Natural killer cell treated with Interleukin-12 subunit alpha and Interleukin-12 subunit beta and Interleukin-15 and Interleukin-18, amount 100 ng/mL, for 72 hours (primary cell): Measurements from ENCODE around the gene BPIFB4. TPM values are rescaled to one million over a fixed set of nuclear protein-coding genes. Genes with fewer than 3 reads are reported as not detected.
"Not testable (repeated sequence)": the region's sequence is repeated elsewhere in the genome, so short reads cannot be mapped to it uniquely, and the experiment has no call there.

Experiments used
- ATAC-seq, 2 donors: fragments of 150-1000 bp; cut with Tn5 transposase in 1 of 2; sonication (Bioruptor Pico), chemical (Tn5 transposase) in 1 of 2; 2 replicates each; pipeline ENCODE4 v1.10.0; 2021
- DNase-seq: peaks from one replicate; pipeline ENCODE4 v3.0.0; 2022; ENCODE audit warnings: low spot score
- H3K27ac Mint-ChIP-seq, 2 donors: 1 replicate in 1 of 2; 2 replicates in 1 of 2; pipeline ENCODE4 v1.8.0; 2022; ENCODE audit warnings: mixed read lengths in 2 of 2, mild to moderate bottlenecking in 1 of 2, moderate library complexity in 1 of 2
- H3K27me3 Mint-ChIP-seq, 2 donors: 1 replicate in 1 of 2; 2 replicates in 1 of 2; pipeline ENCODE4 v1.8.0; 2022; ENCODE audit warnings: mixed read lengths in 2 of 2
- H3K36me3 Mint-ChIP-seq: one replicate; pipeline ENCODE4 v1.8.0; 2022; ENCODE audit warnings: mixed read lengths
- H3K4me1 Mint-ChIP-seq, 2 donors: 1 replicate in 1 of 2; 2 replicates in 1 of 2; pipeline ENCODE4 v1.8.0; 2022; ENCODE audit warnings: low read depth in 2 of 2, mixed read lengths in 2 of 2, mild to moderate bottlenecking in 1 of 2
- H3K4me3 Mint-ChIP-seq: one replicate; pipeline ENCODE4 v1.8.0; 2022; ENCODE audit warnings: mixed read lengths
- H3K9me3 Mint-ChIP-seq: 2 replicates; pipeline ENCODE4 v1.8.0; 2022; ENCODE audit warnings: mixed read lengths
- total RNA-seq, 2 donors: library from RNA; stranded (reverse); gene quantifications; one replicate each; pipeline ENCODE4 v1.2.3, GENCODE V29; 2022

The BPIFB4 gene
- total RNA-seq, 2 donors from 2014 or later, result not detected

GRCh38 chr20:33106058-33106620, 26.7 kb downstream of the BPIFB4 start:
- not testable (repeated sequence) for ATAC-seq, H3K36me3 Mint-ChIP-seq, H3K4me1 Mint-ChIP-seq, DNase-seq, H3K4me3 Mint-ChIP-seq, H3K27ac Mint-ChIP-seq, H3K9me3 Mint-ChIP-seq, H3K27me3 Mint-ChIP-seq

- no peak overlapping the region for H3K4me3 Mint-ChIP-seq
- no peaks in the 10 kb centered on the region for H3K36me3 Mint-ChIP-seq
- no peaks in the 10 kb centered on the region for H3K4me1 Mint-ChIP-seq
- DNase-seq, result no peak
- no peak overlapping the region for H3K27ac Mint-ChIP-seq
- ATAC-seq, result no peak
- no peaks in the 10 kb centered on the region for H3K9me3 Mint-ChIP-seq
- H3K27me3 Mint-ChIP-seq, result no peaks in the 10 kb centered on the region
These were observed 29.2 kb downstream of the BPIFB4 start for GRCh38 chr20:33108661-33109060.

- Mint-ChIP-seq H3K36me3 (no peaks in the 10 kb centered on the region), H3K27me3 (peaks cover 0 to 4% of the 10 kb centered on the region in 2 donors), H3K27ac (no peak overlapping the region), H3K9me3 (no peaks in the 10 kb centered on the region), H3K4me3 (no peak overlapping the region), H3K4me1 (no peaks in the 10 kb centered on the region)
- ATAC-seq, result no peak
- DNase-seq, result no peak
These were observed 30.8 kb downstream of the BPIFB4 start for GRCh38 chr20:33110147-33110825.

GRCh38 chr20:33111306-33111705, 31.9 kb downstream of the BPIFB4 start:
- H3K36me3 Mint-ChIP-seq, result no peaks in the 10 kb centered on the region
- no peaks in the 10 kb centered on the region for H3K9me3 Mint-ChIP-seq
- no peak overlapping the region for H3K27ac Mint-ChIP-seq
- peaks cover 0 to 4% of the 10 kb centered on the region in 2 donors for H3K27me3 Mint-ChIP-seq
- H3K4me3 Mint-ChIP-seq, result no peak overlapping the region
- DNase-seq, result no peak
- ATAC-seq, result peak in 1 of 2 donors; percentile 20
- no peaks in the 10 kb centered on the region for H3K4me1 Mint-ChIP-seq

- ATAC-seq (no peak), DNase-seq (no peak)
- no peak overlapping the region for H3K27ac Mint-ChIP-seq
These were observed 33.3 kb downstream of the BPIFB4 start for GRCh38 chr20:33112547-33113386.

GRCh38 chr20:33113387-33113908, 34.0 kb downstream of the BPIFB4 start:
- Mint-ChIP-seq H3K4me3 (no peak overlapping the region), H3K27me3 (peaks cover 0 to 6% of the 10 kb centered on the region in 2 donors), H3K4me1 (no peaks in the 10 kb centered on the region), H3K9me3 (no peaks in the 10 kb centered on the region), H3K36me3 (no peaks in the 10 kb centered on the region), H3K27ac (no peak overlapping the region)
- ATAC-seq, result no peak
- DNase-seq, result no peak

More at GRCh38 chr20:33112547-33113386, 33.3 kb downstream of the BPIFB4 start:
- peaks cover 0 to 4% of the 10 kb centered on the region in 2 donors for H3K27me3 Mint-ChIP-seq
- H3K4me1 Mint-ChIP-seq, result no peaks in the 10 kb centered on the region
- no peaks in the 10 kb centered on the region for H3K36me3 Mint-ChIP-seq
- H3K9me3 Mint-ChIP-seq, result no peaks in the 10 kb centered on the region
- no peak overlapping the region for H3K4me3 Mint-ChIP-seq

- H3K4me1 Mint-ChIP-seq, ATAC-seq, H3K9me3 Mint-ChIP-seq, DNase-seq, H3K27me3 Mint-ChIP-seq, H3K36me3 Mint-ChIP-seq, H3K27ac Mint-ChIP-seq, H3K4me3 Mint-ChIP-seq: not testable (repeated sequence)
These were observed 36.1 kb downstream of the BPIFB4 start for GRCh38 chr20:33115501-33115900.

GRCh38 chr20:33119725-33120720, 40.6 kb downstream of the BPIFB4 start:
- H3K4me3 Mint-ChIP-seq, result no peak overlapping the region
- ATAC-seq (no peak), DNase-seq (no peak)
- no peaks in the 10 kb centered on the region for H3K36me3 Mint-ChIP-seq
- peaks cover 14 to 17% of the 10 kb centered on the region in 2 donors for H3K27me3 Mint-ChIP-seq
- no peak overlapping the region for H3K27ac Mint-ChIP-seq
- H3K9me3 Mint-ChIP-seq, result no peaks in the 10 kb centered on the region
- peaks cover 0 to 3% of the 10 kb centered on the region in 2 donors for H3K4me1 Mint-ChIP-seq

GRCh38 chr20:33120934-33121333, 41.5 kb downstream of the BPIFB4 start:
- H3K4me3 Mint-ChIP-seq, result no peak overlapping the region
- H3K4me1 Mint-ChIP-seq, result peaks cover 0 to 3% of the 10 kb centered on the region in 2 donors
- no peak overlapping the region for H3K27ac Mint-ChIP-seq
- DNase-seq, result no peak
- peak in 1 of 2 donors; percentile 45 for ATAC-seq
- peaks cover 14 to 17% of the 10 kb centered on the region in 2 donors for H3K27me3 Mint-ChIP-seq
- H3K9me3 Mint-ChIP-seq, result no peaks in the 10 kb centered on the region
- H3K36me3 Mint-ChIP-seq, result no peaks in the 10 kb centered on the region

- H3K27ac Mint-ChIP-seq, H3K9me3 Mint-ChIP-seq, H3K4me1 Mint-ChIP-seq, H3K4me3 Mint-ChIP-seq, ATAC-seq, H3K36me3 Mint-ChIP-seq, DNase-seq: not testable (repeated sequence)
- H3K27me3 Mint-ChIP-seq, result peaks cover 14 to 17% of the 10 kb centered on the region in 2 donors
These were observed 42.9 kb downstream of the BPIFB4 start for GRCh38 chr20:33122297-33122696.

- Mint-ChIP-seq H3K36me3 (no peaks in the 10 kb centered on the region), H3K27ac (no peak overlapping the region), H3K4me3 (no peak overlapping the region), H3K9me3 (no peaks in the 10 kb centered on the region), H3K4me1 (peaks cover 0 to 3% of the 10 kb centered on the region in 2 donors), H3K27me3 (peaks cover 13 to 21% of the 10 kb centered on the region in 2 donors)
- no peak for DNase-seq
- no peak for ATAC-seq
These were observed 44.8 kb downstream of the BPIFB4 start for GRCh38 chr20:33124261-33124660.

- H3K36me3 Mint-ChIP-seq, result no peaks in the 10 kb centered on the region
- H3K4me3 Mint-ChIP-seq, result no peak overlapping the region
- no peak overlapping the region for H3K27ac Mint-ChIP-seq
- no peak for ATAC-seq
- H3K4me1 Mint-ChIP-seq, result peaks cover 0 to 3% of the 10 kb centered on the region in 2 donors
- peaks cover 13 to 27% of the 10 kb centered on the region in 2 donors for H3K27me3 Mint-ChIP-seq
- H3K9me3 Mint-ChIP-seq, result no peaks in the 10 kb centered on the region
- no peak for DNase-seq
These were observed 45.6 kb downstream of the BPIFB4 start for GRCh38 chr20:33124994-33125393.

- Mint-ChIP-seq H3K27me3 (peaks cover 13 to 27% of the 10 kb centered on the region in 2 donors), H3K36me3 (no peaks in the 10 kb centered on the region), H3K4me1 (no peaks in the 10 kb centered on the region), H3K4me3 (no peak overlapping the region), H3K27ac (no peak overlapping the region), H3K9me3 (no peaks in the 10 kb centered on the region)
- ATAC-seq (no peak), DNase-seq (no peak)
These were observed 46.5 kb downstream of the BPIFB4 start for GRCh38 chr20:33125983-33126382.
